Stimulated activated CD8-positive, alpha-beta memory T cell treated with anti-CD3 and anti-CD28 coated beads, Interleukin-15, amount 100 ng/mL, for 4 hours (primary cell): ENCODE measurements around the gene BAIAP2.

Experiments used
- DNase-seq, 2 donors: peaks; one replicate each; pipeline ENCODE4 v3.0.0-alpha.2; 2020; ENCODE audit warnings: low read depth in 2 of 2

Gene BAIAP2

DNA sequence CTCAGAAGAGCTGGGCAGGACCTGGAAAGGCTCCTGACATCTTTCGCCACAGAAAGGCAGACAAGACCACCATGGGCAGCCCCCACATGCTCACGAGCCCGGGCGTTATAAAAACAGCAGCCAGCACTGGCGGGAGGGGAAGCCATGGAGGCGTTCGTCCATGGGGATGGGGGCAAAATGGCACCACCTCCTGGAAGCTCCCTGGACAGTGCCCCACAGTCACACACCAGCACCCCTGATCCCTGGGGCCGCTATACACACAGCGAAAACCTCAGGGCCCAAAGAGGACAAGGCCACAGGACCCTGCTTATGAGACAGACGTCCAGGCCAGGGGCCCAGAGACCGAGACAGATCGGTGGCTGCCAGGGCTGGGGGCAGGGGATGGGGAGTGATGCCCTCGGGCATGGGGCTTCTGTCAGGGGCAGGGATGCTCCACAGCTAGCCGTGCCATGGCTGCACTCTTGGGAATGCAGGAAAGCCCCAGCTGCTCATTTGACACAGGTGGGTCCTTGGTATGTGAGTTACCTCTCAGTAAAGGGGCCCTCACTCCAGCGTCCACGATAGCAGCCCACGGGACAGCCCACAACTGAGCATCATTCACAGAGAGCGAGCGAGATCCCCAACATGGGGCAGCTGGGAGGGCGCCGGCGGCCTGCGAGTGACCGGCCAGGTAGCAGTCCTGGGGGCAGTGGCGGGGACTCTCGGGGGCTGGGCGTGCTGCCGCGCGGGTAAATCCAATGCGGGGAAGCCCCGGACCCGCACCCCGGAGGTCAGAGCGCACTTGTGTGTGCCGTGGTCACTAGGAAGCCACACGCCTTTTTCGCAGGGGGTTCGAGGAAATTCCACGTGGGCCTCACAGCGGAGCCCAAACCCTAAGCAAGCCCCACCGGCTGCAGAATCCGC, 124.0 kb downstream of the BAIAP2 start:
- no peak for DNase-seq

DNA sequence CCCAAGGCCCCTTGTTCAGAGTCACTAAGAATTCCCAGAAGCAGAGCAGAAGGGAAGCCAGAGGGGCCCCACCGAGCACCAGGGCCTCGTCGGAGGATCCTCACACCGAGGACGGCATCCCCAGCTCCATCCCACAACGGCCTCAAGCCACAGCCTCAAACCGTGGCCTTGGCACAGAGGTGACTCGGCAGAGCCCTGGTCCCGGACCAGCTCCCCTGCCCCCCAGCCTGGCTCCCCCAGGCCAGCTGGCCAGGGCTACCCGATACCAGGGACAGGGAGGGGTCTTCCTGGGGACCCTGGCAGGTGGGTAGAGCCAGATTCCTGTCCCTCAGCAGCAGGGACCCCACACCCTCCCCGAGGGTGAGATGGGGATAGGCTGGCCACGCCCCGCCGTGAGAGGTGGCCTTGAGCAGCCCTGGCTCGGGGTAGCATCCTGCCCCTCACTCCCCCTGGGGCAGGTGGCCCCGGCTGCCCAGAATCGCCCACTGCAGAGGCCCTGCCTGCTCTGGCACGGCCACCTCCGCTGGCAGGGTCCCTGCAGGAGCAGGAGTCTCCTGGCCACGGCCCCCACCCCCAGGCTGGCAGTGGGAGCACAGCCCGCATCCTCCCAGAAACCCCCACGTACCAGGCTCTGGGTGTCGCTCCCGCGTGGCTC, 124.8 kb downstream of the BAIAP2 start:
- DNase-seq = no peak

DNA sequence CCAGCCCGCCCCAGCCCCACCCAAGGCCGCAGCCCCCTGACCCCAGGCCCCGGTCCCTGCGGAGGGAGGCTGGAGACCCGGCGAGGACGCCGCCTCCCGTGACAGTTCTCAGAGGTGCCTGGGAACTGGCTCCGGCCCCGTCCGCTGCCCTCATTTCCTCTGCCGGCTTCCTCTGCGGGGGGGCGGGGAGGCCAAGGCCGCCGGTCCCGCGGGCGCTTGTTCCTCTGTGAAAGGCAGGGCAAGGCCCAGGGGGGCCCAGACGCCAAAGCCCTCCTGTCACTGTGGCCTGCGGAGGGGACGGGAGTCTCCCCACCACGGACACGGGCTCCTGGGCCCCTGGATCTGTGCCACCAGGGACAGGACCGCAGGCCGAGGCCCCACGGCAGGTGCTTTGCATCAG, 125.4 kb downstream of the BAIAP2 start:
- DNase-seq = no peak

DNA sequence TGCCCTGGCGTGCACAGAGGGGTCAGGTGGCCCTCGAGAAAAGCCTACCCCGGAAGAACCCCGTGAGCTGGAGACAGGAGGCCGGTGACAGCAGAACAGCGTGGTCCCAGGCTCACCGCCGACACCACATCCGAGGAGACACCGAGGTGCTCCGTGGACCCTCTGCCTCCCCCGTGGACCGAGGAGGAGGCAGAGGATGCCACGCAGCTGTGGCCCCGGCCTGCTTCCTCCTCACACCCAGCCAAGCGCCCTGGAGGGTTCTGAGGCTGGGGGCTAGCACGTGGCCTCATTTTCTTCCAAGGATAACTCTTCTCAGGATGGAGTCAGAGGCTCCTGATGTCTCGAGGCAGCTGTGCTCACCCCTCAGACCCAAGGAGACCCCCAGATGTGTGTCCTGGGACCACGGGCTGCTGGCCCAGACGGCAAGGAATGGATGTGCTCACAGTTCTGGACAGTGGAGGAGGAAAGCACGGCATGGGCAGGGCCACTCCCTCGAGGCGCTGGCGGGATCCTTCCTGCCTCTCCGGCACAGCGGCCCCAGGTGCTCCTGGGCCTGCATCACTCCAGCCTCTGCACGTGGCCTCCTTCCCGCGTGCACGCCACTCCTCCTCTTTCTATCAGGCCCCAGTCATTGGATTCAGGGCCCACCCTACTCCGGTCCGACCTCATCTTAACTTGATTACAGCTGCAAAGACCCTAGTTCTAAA, 125.9 kb downstream of the BAIAP2 start:
- no peak for DNase-seq

DNA sequence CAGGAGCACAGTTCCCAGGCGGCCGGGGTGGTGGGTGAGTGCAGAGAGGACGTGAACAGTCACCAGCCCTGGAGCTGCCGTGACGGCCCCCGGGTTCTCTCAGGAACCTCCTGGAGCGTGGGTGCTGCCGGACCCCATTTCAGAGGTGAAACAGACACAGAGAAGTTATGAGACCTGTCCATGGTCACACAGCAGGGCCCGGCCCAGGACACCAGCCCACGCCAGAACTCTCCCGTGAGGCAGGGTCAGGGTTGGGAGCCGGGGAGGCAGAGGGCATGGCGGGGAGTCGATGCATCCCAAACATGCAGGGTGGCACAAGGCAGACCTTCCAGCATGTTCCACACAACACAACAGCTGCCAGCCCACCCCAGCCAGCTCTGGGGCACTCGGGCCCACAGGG, 126.6 kb downstream of the BAIAP2 start:
- no peak for DNase-seq

DNA sequence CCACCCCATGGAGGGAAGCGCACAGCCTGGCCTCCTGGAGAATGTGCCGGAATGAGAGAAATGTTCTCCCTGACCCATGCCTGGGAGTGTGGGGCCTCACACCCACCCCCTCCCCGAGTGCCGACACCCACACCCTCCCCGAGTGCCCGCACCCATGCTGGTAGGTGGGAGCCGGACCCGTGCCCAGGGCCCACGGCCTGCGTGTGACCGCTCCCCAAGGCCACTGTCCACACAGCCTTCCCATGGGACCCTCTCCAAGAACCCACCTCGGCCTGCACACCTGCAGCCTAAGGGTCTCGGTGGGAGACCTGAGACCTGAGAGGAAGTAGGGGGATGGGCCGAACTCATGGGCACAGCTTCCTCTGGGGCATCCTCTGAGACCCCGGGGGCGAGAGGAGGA, 127.0 kb downstream of the BAIAP2 start:
- DNase-seq = no peak

DNA sequence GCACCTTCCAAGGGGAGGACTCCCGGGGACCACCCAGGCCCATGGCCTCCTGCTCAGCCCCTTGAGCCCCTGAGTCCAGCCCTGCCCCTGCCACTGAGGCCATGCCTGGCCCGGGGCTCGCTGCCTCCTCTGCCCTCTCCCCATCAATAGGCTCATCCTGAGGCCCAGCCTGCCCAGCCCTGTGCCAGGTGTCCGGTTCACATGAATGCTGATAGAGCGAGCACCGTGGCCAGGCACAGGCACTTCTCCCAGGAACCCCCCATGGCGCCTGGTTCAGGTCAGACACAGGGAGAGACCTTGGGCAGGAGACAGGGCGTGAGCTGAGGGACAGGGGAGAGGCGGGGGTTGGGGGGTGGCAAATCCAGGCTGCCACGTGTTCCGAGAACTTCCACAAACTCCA, 127.5 kb downstream of the BAIAP2 start:
- DNase-seq = no peak

DNA sequence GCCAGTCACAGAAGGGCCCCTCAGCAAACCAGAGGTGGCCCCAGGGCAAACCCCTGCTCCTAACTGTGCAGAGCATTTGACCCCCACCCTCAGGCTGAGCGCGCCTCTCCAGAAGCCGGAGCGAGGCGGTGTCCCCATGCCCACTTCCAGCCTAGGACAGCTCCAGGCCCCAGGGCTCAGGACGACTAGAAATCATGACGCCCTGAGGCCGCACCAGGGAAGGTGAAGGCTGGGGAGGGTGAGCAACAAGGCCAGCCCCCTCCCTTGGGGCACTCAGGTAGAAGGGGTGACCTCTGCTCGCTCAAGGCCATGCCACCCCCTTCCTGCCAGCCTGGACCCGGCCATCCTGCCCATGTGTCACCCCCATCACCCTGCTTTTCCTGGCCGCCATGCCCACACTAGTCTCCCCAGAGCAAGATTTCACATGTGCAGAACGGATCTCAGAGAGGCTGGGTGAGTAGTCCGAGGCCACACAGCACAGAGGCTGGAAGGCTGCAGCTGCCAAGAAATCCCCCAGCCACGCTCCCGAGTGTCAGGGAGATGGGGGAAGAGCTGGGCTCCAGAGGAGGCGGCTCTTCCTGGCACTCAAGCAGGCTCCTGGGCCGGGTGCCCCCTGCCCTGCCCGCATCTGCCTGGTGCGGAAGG, 128.2 kb downstream of the BAIAP2 start:
- DNase-seq = no peak

DNA sequence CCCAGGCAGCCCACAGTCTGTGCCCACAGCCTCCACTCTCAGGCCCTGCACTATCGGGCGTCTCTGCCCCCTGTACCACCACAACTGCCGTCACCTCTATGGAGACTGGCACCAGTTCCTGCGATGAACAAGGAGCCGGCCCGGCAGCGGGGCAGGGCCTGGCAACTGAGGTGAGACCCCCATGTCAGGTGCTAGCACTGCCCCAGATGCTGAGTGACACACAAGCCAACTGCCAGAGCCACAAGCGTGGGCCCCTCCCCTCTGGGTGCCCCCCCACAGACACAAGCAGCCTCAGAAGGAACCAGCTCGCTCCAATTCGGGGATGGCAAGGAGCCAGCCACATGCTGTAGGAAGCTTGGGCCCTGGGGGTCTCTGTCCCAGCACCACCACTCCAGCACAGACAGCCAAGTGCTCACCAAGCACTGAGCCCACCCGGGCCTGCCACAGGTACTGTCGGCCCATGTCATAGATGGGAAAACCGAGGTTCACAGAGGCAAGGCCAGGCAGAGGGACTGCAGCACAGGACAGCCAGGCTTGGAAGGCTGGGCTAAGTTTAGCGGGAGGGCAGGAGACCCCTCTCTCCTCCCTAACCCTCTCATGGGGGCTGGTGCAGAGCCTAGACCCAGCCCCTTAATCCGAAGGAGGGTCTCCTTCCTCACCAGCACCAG, 128.9 kb downstream of the BAIAP2 start:
- no peak for DNase-seq

DNA sequence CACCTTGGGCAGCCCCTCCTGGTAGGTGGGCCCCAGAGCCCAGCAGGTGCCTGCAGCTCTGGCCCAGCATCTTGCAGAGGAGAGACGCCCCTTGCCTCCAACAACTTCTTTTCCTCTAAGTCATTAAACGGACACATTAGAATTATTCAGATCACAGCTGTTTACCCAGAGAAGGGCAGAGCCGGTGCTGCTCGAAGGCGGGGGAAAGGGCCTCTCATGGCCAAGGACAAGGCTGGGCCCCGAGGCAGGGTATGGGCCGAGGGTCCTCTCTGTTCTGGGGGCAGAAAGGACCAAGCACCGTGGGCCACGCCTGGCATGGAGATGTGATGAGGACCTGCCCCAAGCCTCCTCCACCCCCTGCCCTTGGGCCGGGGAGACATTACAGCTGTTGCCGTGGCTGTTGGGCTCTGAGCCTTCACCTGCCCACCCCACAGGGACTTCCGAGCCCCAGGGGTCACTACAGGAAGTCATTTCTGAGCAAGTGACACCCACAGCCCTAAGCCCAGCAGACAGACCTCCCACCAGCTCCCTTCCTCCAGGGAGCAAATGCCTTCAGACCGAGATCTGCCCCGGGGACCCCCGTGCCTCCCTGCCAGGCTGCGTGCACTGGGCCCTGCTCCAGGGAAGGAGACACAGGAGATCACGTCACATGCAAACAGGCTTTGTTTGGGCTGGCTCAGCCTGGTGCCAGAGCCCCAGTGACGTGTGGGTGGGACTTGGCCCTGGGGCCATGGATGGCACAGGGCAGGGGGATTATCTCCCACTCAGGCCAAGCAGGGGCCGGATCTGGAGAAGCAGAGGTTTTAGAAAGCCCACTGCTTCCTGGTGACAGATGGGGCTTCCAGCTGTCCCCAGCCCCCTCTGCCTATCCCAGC, 129.7 kb downstream of the BAIAP2 start:
- DNase-seq = no peak

DNA sequence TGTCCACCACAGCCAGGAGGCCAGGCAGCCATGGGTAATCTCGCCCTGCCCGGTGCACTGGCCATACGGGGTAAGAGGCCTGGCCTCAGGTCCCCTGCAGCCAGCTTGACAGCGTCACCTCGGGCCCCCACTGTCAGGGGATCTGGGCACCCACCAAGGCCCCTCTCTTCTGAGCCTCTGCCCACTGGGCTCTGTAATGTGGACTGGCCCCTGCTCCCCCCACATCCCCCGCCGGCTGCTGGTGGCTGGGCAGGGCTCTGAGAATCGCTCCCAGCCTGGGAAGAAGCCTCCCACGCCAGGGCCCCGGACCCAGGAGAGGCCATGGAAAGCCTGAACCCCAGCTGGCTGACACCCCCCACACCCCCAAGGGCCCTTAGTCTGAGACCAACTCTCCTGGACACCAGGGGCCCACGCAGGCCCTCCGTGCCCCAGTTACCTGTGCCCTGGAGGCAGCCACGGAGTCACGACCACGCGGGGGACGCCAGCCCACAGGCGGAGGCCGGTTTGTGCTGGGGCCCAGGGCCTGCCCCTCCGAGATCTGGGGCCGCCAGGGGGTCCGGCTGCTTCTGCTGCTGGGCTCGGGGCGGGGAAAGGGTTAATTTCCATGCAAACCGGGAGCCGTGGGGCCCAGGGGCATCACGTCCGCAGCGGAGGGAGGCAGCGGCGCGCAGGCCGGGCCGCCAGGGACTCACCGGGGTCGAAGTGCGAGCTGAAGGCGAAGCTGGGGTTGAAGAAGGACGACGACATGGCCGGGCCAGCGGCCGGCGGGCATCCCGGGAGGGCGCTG, 130.5 kb downstream of the BAIAP2 start, which contains the start of gene PVALEF:
TSS of gene PVALEF (plus strand) at position 262 of the 787 bp plus-strand sequence. CDS start 15,720 bp downstream, outside the sequence.
- DNase-seq = no peak

DNA sequence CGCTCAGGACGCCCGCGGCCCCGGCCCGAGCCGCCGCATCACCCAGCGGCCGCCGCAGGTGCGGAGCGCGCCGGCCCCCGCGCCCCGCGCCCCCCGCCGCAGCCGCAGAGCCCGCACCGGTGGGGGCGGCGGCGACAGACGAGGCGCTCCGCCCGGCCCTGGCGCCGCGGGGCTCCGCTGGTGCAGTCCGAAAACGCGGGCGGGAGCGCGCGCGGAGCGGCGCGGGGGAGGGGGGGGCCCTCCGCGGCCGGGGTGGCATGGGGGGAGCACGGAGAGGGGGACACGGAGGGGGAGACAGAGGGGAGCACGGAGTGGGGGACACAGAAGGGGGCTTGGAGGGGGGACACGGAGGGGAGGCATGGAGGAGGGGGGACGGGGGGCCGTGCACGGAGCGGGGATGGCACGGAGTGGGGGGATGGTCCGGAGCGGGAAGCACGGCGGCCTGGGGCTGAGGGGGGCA, 131.1 kb downstream of the BAIAP2 start, which contains the start of gene AATK:
TSS of gene AATK (minus strand) at position 189 of the 460 bp plus-strand sequence. CDS start 229 bp downstream, outside the sequence.
- DNase-seq = no peak
